Common myeloid progenitor, CD34-positive (primary cell): ENCODE results near the gene CDK15.

Experiments used
- CTCF ChIA-PET: fragments of 350-600 bp; sonication (Branson Sonifier 250); formaldehyde crosslinking; loops from one replicate; lab custom pipeline; 2021; ENCODE audit warnings: antibody characterized with exemption; lab: Charles Lee
- POLR2A ChIA-PET: fragments of 350-600 bp; sonication (Branson Sonifier 250); formaldehyde crosslinking; loops from one replicate; lab custom pipeline; 2021; ENCODE audit warnings: antibody characterized with exemption; lab: Charles Lee
- DNase-seq, 3 donors: peaks; one replicate each; pipeline versions ENCODE4 v3.0.0 to v3.0.0-alpha.2; 2013
- H3K27ac ChIP-seq, 2 experiments: 1 replicate in 1 of 2; 2 replicates in 1 of 2; pipeline ENCODE4 v1.7.0; 2013; ENCODE audit warnings: inconsistent platforms in 2 of 2, low read length in 2 of 2, mild to moderate bottlenecking in 2 of 2, low read depth in 1 of 2, moderate library complexity in 1 of 2; ENCODE audit not compliant: severe bottlenecking in 2 of 2, insufficient read depth in 1 of 2, poor library complexity in 1 of 2
- H3K27me3 ChIP-seq, 5 experiments: replicated peaks in 2 of 5; 1 replicate in 3 of 5; 2 replicates in 2 of 5; pipeline versions ENCODE4 v1.6.1 to v1.7.0; 2013; ENCODE audit warnings: low read length in 4 of 5, mild to moderate bottlenecking in 2 of 5, moderate library complexity in 2 of 5, inconsistent platforms in 1 of 5; ENCODE audit not compliant: insufficient read depth in 5 of 5, control insufficient read depth in 4 of 5
- H3K36me3 ChIP-seq, 4 experiments: 1 replicate in 2 of 4; 2 replicates in 2 of 4; pipeline versions ENCODE4 v1.6.1 to v1.7.0; 2013; ENCODE audit warnings: low read length in 3 of 4, control low read depth in 1 of 4, mild to moderate bottlenecking in 1 of 4; ENCODE audit not compliant: control insufficient read depth in 4 of 4, insufficient read depth in 4 of 4
- H3K4me1 ChIP-seq, 4 experiments: 1 replicate in 3 of 4; 2 replicates in 1 of 4; pipeline versions ENCODE4 v1.6.1 to v1.7.1; 2013; ENCODE audit warnings: low read length in 3 of 4, mild to moderate bottlenecking in 3 of 4, control low read depth in 1 of 4, inconsistent platforms in 1 of 4, moderate library complexity in 1 of 4; ENCODE audit not compliant: control insufficient read depth in 4 of 4, insufficient read depth in 4 of 4; ENCODE audit errors: control extremely low read depth in 1 of 4
- H3K4me3 ChIP-seq, 7 experiments: 1 replicate in 4 of 7; 2 replicates in 3 of 7; pipeline versions ENCODE4 v1.5.1 to v1.7.0; 2013; ENCODE audit warnings: mild to moderate bottlenecking in 7 of 7, low read length in 6 of 7, moderate library complexity in 6 of 7, inconsistent platforms in 2 of 7, low read depth in 2 of 7, control low read depth in 1 of 7; ENCODE audit not compliant: insufficient read depth in 4 of 7, control insufficient read depth in 1 of 7; ENCODE audit errors: extremely low read depth in 1 of 7
- H3K9me3 ChIP-seq, 5 experiments: 1 replicate in 4 of 5; 2 replicates in 1 of 5; pipeline versions ENCODE4 v1.6.1 to v1.7.1; 2013; ENCODE audit warnings: low read length in 4 of 5, mild to moderate bottlenecking in 2 of 5, inconsistent platforms in 1 of 5, low read depth in 1 of 5, moderate library complexity in 1 of 5; ENCODE audit not compliant: control insufficient read depth in 4 of 5, insufficient read depth in 2 of 5; ENCODE audit errors: control extremely low read depth in 1 of 5
- WGBS: methylation state at CpG from one replicate; pipeline ENCODE4 v1.1.5; 2013; ENCODE audit not compliant: insufficient coverage; 5-methylcytosine and 5-hydroxymethylcytosine counted together

CDK15 gene

GRCh38 chr2:201858281-201859184 lies 52.2 kb downstream of the CDK15 start:
- DNase-seq = peak; percentile 29 to 85 (median 81)
- peaks cover 0 to 22% (median 9%) of the 10 kb centered on the region in 5 experiments for H3K27me3 ChIP-seq
- CTCF ChIA-PET = interaction anchor here (0.8 to 3.3 kb wide), 13 partner anchors 21 to 323 kb away, joined by 3 to 23 read pairs (median 5); no protein-coding TSS in a partner anchor
- 20% methylated on average over 2 of the region's 16 CpGs for WGBS
- POLR2A ChIA-PET = no interaction called here
- H3K4me3 ChIP-seq = peak overlapping the region in 4 of 7 experiments; percentile 6 to 56 (median 40)
- no peaks in the 10 kb centered on the region for H3K36me3 ChIP-seq
- H3K4me1 ChIP-seq = peaks cover 0 to 15% (median 9%) of the 10 kb centered on the region in 4 experiments
- H3K9me3 ChIP-seq = no peaks in the 10 kb centered on the region
- H3K27ac ChIP-seq = no peak overlapping the region

GRCh38 chr2:201859949-201860348 lies 53.6 kb downstream of the CDK15 start:
- CTCF ChIA-PET = interaction anchor here (0.7 to 3.3 kb wide), 29 partner anchors 11 to 345 kb away, joined by 3 to 23 read pairs (median 5); no protein-coding TSS in a partner anchor
- 71% methylated on average over 3 of the region's 5 CpGs for WGBS

GRCh38 chr2:201860636-201861066 lies 54.3 kb downstream of the CDK15 start:
- Histone ChIP-seq H3K4me1 (peaks cover 0 to 15% (median 9%) of the 10 kb centered on the region in 4 experiments), H3K9me3 (no peaks in the 10 kb centered on the region), H3K4me3 (no peak overlapping the region), H3K36me3 (no peaks in the 10 kb centered on the region), H3K27me3 (peaks cover 0 to 22% (median 9%) of the 10 kb centered on the region in 5 experiments), H3K27ac (no peak overlapping the region)
- ChIA-PET POLR2A (no interaction called here), CTCF (interaction anchor here (0.7 to 3.3 kb wide), 43 partner anchors 10 to 321 kb away, joined by 3 to 23 read pairs (median 4); no protein-coding TSS in a partner anchor)
- peak; percentile 69 to 84 (median 82) for DNase-seq
- 0% methylated on average over 4 of the region's 5 CpGs for WGBS

More at GRCh38 chr2:201859949-201860348, 53.6 kb downstream of the CDK15 start:
- DNase-seq = no peak
- Histone ChIP-seq H3K4me3 (no peak overlapping the region), H3K36me3 (no peaks in the 10 kb centered on the region), H3K4me1 (peaks cover 0 to 15% (median 9%) of the 10 kb centered on the region in 4 experiments), H3K27me3 (peaks cover 0 to 22% (median 9%) of the 10 kb centered on the region in 5 experiments), H3K27ac (no peak overlapping the region), H3K9me3 (no peaks in the 10 kb centered on the region)
- POLR2A ChIA-PET = no interaction called here

- H3K4me3 ChIP-seq = no peak overlapping the region
- no peaks in the 10 kb centered on the region for H3K36me3 ChIP-seq
- H3K4me1 ChIP-seq = peaks cover 0 to 18% (median 9%) of the 10 kb centered on the region in 4 experiments
- 100% methylated on average over 6 of the region's 7 CpGs for WGBS
- H3K27me3 ChIP-seq = peaks cover 0 to 13% (median 9%) of the 10 kb centered on the region in 5 experiments
- no peak overlapping the region for H3K27ac ChIP-seq
- H3K9me3 ChIP-seq = no peaks in the 10 kb centered on the region
- ChIA-PET POLR2A (no interaction called here), CTCF (interaction anchor here (1.6 kb wide), 1 partner anchor 25 kb away, joined by 4 read pairs; no protein-coding TSS in a partner anchor)
- no peak for DNase-seq
Measured at GRCh38 chr2:201862843-201863242, 56.5 kb downstream of the CDK15 start.

DNA sequence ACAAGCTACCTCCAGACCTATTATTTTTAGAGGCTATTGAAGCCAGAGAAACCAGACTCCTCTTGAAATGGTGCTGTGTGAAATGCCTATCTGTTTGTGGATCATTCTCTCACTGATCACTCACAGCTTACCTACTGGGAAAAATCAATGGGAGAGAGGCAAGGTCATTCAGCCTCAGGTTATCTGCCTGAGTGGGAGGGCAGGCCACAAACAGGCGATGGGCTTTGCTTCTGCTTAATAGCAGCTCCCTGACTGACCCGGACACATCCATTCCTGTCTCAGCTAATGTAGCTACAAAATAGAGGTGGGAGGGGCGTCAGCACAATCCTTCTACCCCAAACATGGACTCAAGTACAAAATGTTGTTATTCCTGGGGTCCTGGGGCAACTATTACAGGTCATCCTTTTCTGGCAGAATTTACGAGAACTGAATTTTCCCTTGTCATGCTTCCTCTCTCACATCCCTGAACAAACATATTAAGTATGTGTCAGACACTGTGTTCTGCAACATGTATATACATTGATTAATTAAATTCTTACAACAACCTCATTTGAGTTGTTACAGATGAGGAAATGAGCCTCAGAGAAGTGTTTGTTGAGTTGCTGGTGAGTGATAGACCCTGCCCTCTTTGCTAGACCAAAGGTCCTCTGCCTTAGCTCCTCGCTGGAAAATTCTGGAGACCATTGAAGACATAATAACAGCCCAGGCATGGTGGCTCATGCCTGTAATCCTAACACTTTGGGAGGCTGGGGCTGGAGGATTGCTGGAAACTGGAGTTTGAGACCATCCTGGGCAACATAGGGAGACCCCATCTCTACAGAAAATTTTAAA lies 60.5 kb downstream of the CDK15 start:
- no peak overlapping the region for H3K4me3 ChIP-seq
- whole genome bisulfite sequencing = 82% methylated on average over 4 of the region's 5 CpGs
- DNase-seq = peak in 2 of 3 donors; percentile 33 to 61
- H3K27me3 ChIP-seq = peaks cover 0 to 3% (median 0%) of the 10 kb centered on the region in 5 experiments
- ChIA-PET CTCF (interaction anchor here (0.8 to 1.5 kb wide), 7 partner anchors 8 to 131 kb away, joined by 3 to 4 read pairs (median 3); no protein-coding TSS in a partner anchor), POLR2A (no interaction called here)
- H3K27ac ChIP-seq = no peak overlapping the region
- no peaks in the 10 kb centered on the region for H3K36me3 ChIP-seq
- peaks cover 0 to 3% (median 0%) of the 10 kb centered on the region in 4 experiments for H3K4me1 ChIP-seq
- H3K9me3 ChIP-seq = no peaks in the 10 kb centered on the region

DNA sequence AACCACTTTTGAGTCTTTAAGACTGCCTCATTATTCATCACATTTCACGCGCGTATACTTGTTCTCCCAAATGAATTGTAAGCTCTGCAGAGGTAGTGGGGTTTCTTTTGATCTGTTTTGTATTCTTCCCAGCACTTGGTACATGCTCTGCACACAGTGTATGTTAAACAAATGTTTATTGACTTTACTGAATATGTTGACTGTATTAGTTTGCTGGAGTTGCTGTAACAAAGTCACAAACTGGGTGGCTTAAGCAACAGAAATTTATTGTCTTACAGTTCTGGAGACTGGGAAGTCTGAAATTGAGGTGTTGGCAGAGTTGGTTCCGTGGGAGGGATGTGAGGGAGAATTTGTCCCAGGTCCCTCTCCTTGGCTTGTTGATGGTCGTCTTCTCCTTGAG lies 65.1 kb downstream of the CDK15 start:
- no peaks in the 10 kb centered on the region for H3K9me3 ChIP-seq
- H3K27ac ChIP-seq = no peak overlapping the region
- H3K4me1 ChIP-seq = peaks cover 0 to 6% (median 0%) of the 10 kb centered on the region in 4 experiments
- no peak overlapping the region for H3K4me3 ChIP-seq
- H3K36me3 ChIP-seq = no peaks in the 10 kb centered on the region
- WGBS = 83% methylated on average over 1 of the region's 5 CpGs
- DNase-seq = no peak
- peaks cover 0 to under 1% (median 0%) of the 10 kb centered on the region in 5 experiments for H3K27me3 ChIP-seq
- ChIA-PET POLR2A (no interaction called here), CTCF (interaction anchor here (2.7 kb wide), 1 partner anchor 11 kb away, joined by 11 read pairs; no protein-coding TSS in a partner anchor)
